ENCODE data around the gene NRP1.
A peak's percentile ranks its signal among the peaks of the same experiment; 100 is the strongest.

DNA sequence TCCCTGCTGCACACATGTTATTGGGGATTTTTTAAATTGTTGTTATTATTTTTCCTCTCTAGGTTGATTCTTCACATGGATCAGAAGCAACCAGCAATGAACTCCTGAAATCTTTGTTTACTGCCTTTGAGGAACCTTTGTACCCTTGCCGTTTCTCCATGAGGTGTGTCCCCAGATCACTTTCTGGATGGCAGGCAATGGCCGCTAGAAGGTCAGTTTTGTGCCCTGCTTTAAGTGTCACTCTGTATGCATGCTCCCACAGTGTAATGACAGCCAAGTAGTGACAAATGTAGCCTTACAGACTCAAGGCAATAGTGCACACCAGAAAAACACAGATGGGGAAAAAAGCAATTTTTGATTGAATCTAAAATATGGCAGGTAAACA lies 47.7 kb upstream of the NRP1 start:
- TF ChIP-seq, protein P1, sequence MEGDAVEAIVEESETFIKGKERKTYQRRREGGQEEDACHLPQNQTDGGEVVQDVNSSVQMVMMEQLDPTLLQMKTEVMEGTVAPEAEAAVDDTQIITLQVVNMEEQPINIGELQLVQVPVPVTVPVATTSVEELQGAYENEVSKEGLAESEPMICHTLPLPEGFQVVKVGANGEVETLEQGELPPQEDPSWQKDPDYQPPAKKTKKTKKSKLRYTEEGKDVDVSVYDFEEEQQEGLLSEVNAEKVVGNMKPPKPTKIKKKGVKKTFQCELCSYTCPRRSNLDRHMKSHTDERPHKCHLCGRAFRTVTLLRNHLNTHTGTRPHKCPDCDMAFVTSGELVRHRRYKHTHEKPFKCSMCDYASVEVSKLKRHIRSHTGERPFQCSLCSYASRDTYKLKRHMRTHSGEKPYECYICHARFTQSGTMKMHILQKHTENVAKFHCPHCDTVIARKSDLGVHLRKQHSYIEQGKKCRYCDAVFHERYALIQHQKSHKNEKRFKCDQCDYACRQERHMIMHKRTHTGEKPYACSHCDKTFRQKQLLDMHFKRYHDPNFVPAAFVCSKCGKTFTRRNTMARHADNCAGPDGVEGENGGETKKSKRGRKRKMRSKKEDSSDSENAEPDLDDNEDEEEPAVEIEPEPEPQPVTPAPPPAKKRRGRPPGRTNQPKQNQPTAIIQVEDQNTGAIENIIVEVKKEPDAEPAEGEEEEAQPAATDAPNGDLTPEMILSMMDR (IDR thresholded peaks at IDR 0.05; ENCODE audit: low read depth, low read length, missing input control): no peak
- TF ChIP-seq YY1 (IDR thresholded peaks at IDR 0.05): peak; percentile 90
- peak; percentile 75 to 79 for TF ChIP-seq RXRA (IDR thresholded peaks at IDR 0.05)
- TF ChIP-seq TAF1 (conservative IDR thresholded peaks at IDR 0.05): no peak
- TF ChIP-seq, protein P2, sequence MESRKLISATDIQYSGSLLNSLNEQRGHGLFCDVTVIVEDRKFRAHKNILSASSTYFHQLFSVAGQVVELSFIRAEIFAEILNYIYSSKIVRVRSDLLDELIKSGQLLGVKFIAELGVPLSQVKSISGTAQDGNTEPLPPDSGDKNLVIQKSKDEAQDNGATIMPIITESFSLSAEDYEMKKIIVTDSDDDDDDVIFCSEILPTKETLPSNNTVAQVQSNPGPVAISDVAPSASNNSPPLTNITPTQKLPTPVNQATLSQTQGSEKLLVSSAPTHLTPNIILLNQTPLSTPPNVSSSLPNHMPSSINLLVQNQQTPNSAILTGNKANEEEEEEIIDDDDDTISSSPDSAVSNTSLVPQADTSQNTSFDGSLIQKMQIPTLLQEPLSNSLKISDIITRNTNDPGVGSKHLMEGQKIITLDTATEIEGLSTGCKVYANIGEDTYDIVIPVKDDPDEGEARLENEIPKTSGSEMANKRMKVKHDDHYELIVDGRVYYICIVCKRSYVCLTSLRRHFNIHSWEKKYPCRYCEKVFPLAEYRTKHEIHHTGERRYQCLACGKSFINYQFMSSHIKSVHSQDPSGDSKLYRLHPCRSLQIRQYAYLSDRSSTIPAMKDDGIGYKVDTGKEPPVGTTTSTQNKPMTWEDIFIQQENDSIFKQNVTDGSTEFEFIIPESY (IDR thresholded peaks at IDR 0.05): no peak
- TF ChIP-seq HNF4A (conservative IDR thresholded peaks at IDR 0.05): peak; percentile 87 to 88
- TF ChIP-seq JUND (IDR thresholded peaks at IDR 0.05): peak; percentile 17 to 38
- TF ChIP-seq SP1 (IDR thresholded peaks at IDR 0.05): peak; percentile 63
- TF ChIP-seq, protein P3, sequence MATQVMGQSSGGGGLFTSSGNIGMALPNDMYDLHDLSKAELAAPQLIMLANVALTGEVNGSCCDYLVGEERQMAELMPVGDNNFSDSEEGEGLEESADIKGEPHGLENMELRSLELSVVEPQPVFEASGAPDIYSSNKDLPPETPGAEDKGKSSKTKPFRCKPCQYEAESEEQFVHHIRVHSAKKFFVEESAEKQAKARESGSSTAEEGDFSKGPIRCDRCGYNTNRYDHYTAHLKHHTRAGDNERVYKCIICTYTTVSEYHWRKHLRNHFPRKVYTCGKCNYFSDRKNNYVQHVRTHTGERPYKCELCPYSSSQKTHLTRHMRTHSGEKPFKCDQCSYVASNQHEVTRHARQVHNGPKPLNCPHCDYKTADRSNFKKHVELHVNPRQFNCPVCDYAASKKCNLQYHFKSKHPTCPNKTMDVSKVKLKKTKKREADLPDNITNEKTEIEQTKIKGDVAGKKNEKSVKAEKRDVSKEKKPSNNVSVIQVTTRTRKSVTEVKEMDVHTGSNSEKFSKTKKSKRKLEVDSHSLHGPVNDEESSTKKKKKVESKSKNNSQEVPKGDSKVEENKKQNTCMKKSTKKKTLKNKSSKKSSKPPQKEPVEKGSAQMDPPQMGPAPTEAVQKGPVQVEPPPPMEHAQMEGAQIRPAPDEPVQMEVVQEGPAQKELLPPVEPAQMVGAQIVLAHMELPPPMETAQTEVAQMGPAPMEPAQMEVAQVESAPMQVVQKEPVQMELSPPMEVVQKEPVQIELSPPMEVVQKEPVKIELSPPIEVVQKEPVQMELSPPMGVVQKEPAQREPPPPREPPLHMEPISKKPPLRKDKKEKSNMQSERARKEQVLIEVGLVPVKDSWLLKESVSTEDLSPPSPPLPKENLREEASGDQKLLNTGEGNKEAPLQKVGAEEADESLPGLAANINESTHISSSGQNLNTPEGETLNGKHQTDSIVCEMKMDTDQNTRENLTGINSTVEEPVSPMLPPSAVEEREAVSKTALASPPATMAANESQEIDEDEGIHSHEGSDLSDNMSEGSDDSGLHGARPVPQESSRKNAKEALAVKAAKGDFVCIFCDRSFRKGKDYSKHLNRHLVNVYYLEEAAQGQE (IDR thresholded peaks at IDR 0.05): peak; percentile 20
- TF ChIP-seq, protein P4, sequence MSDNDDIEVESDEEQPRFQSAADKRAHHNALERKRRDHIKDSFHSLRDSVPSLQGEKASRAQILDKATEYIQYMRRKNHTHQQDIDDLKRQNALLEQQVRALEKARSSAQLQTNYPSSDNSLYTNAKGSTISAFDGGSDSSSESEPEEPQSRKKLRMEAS (IDR thresholded peaks at IDR 0.05): peak; percentile 58
- TF ChIP-seq, protein P5, sequence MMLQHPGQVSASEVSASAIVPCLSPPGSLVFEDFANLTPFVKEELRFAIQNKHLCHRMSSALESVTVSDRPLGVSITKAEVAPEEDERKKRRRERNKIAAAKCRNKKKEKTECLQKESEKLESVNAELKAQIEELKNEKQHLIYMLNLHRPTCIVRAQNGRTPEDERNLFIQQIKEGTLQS (IDR thresholded peaks at IDR 0.05): no peak
- TF ChIP-seq GABPA (IDR thresholded peaks at IDR 0.05 in 1 of 2, conservative IDR thresholded peaks at IDR 0.05 in 1 of 2): no peak
- TF ChIP-seq NR2F2 (IDR thresholded peaks at IDR 0.05): no peak
